ENCODE data around the gene ATP8A2. TPM values are rescaled to one million over a fixed set of nuclear protein-coding genes. Genes with fewer than 3 reads are reported as not detected.

Gene ATP8A2
- total RNA-seq, 2 experiments from 2014 or later, result 0.22 to 0.42 TPM

- Mint-ChIP-seq H3K4me1 (no peaks in the 10 kb centered on the region), H3K27ac (no peak overlapping the region), H3K9me3 (peaks cover 4% of the 10 kb centered on the region), H3K27me3 (peaks cover 4% of the 10 kb centered on the region), H3K36me3 (ENCODE audit: low read depth) (no peaks in the 10 kb centered on the region), H3K4me3 (no peak overlapping the region)
- DNase-seq, result no peak
- ChIA-PET CTCF (interaction anchor here (0.5 to 0.7 kb wide), 2 partner anchors 10 to 154 kb away, joined by 3 read pairs; no protein-coding TSS in a partner anchor), POLR2A (no interaction called here)
Observed at GRCh38 chr13:26030331-26030730, 658.6 kb downstream of the ATP8A2 start.

DNA sequence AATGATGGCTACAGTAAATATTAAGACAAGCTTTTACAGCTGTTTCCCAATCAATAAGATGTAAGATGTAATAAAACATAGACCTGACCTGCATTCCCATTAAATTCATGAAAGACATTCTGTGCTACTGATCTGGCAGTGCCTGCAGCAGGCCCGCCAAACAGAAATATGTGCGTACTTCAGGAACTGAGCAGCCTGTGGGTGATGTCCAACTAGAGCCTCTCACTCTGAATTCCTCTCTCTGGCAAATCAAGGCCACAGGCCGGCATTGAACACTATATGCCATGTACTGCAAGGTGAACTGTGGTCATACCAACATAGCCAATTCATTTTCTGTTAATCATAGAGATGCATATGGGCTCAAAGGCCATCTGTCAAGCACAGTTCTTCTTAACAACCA, 662.2 kb downstream of the ATP8A2 start:
- H3K27me3 Mint-ChIP-seq, result peaks cover 2% of the 10 kb centered on the region
- no peak overlapping the region for H3K27ac Mint-ChIP-seq
- H3K9me3 Mint-ChIP-seq, result peaks cover 4% of the 10 kb centered on the region
- H3K4me3 Mint-ChIP-seq, result no peak overlapping the region
- POLR2A ChIA-PET, result no interaction called here
- DNase-seq, result no peak
- CTCF ChIA-PET, result interaction anchor here (0.7 kb wide), 1 partner anchor 354 kb away, joined by 5 read pairs; no protein-coding TSS in a partner anchor
- H3K36me3 Mint-ChIP-seq (ENCODE audit: low read depth), result no peaks in the 10 kb centered on the region
- H3K4me1 Mint-ChIP-seq, result no peaks in the 10 kb centered on the region

DNA sequence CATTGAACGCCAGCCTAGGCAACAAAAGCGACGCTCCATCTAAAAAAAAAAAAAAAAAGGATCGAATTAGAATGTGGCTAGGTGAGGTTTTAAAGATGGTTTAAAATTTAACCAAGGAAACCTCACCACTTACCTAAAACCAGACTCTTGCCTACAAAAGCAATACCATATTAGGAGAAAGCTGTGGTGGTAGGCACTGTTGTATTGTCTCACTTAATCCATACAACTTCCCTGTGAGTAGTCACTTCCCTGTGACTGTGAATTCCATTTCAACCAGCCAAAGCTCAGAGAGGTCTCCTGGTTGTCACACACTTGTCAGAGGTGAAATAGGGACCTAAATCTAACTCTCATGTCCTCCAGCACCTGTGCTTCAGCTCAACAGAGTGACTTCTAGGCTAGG, 664.6 kb downstream of the ATP8A2 start:
- peaks cover 1% of the 10 kb centered on the region for H3K9me3 Mint-ChIP-seq
- H3K27me3 Mint-ChIP-seq, result peaks cover 2% of the 10 kb centered on the region
- H3K27ac Mint-ChIP-seq, result no peak overlapping the region
- no peaks in the 10 kb centered on the region for H3K4me1 Mint-ChIP-seq
- ChIA-PET CTCF (no interaction called here), POLR2A (no interaction called here)
- no peak for DNase-seq
- no peaks in the 10 kb centered on the region for H3K36me3 Mint-ChIP-seq (ENCODE audit: low read depth)
- no peak overlapping the region for H3K4me3 Mint-ChIP-seq

DNA sequence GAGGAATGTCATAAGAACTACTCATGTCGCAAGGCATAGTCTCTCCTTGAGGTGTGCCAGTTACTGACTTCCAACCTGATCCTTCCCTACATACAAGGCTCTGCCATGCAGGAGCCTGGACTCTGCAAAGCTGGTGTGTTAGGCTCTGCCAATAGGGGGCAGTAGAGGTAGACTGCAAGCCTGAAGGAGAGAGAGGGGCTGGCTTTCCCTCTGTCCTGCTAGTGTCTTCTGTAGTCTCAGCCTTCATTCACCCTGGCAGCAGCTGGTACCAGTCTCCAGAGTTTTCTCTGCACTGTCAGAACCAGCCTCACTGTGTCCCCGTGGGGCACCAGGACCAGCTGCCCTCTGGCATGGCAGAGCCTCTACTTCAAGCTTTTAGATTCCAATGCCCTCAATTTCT, 665.5 kb downstream of the ATP8A2 start:
- Mint-ChIP-seq H3K9me3 (no peaks in the 10 kb centered on the region), H3K4me3 (no peak overlapping the region), H3K27ac (no peak overlapping the region), H3K4me1 (no peaks in the 10 kb centered on the region), H3K27me3 (peaks cover 5% of the 10 kb centered on the region), H3K36me3 (ENCODE audit: low read depth) (no peaks in the 10 kb centered on the region)
- CTCF ChIA-PET, result no interaction called here
- POLR2A ChIA-PET, result interaction anchor here (0.7 kb wide), 1 partner anchor 309 kb away, joined by 3 read pairs; no protein-coding TSS in a partner anchor
- DNase-seq, result peak; percentile 27

DNA sequence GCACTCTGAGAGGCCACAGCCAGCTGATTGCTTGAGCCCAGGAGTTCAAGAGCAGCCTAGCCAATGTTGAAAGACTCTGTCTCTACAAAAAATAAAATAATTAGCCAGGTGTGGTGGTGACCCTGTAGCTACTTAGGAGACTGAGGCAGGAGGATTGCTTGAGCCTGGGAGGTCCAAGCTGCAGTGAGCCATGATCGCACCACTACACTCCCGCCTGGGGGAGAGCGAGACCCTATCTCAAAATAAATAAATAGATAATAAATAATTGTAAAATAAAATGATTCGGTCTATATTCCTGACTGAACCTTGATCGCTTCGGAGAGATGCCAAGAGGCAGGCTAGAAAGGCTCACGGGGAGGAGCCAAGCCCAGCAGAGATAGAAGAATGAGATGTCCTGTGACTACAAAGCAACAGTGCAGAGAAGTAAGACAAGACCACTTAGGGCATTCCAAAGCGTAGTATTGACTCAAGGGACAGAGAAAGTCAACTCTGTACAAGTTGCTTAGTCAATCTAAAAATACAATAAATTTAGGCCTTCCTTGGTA, 667.2 kb downstream of the ATP8A2 start:
- Mint-ChIP-seq H3K27me3 (peaks cover 6% of the 10 kb centered on the region), H3K9me3 (no peaks in the 10 kb centered on the region), H3K36me3 (ENCODE audit: low read depth) (no peaks in the 10 kb centered on the region), H3K27ac (no peak overlapping the region), H3K4me3 (no peak overlapping the region), H3K4me1 (no peaks in the 10 kb centered on the region)
- ChIA-PET CTCF (no interaction called here), POLR2A (no interaction called here)
- no peak for DNase-seq

DNA sequence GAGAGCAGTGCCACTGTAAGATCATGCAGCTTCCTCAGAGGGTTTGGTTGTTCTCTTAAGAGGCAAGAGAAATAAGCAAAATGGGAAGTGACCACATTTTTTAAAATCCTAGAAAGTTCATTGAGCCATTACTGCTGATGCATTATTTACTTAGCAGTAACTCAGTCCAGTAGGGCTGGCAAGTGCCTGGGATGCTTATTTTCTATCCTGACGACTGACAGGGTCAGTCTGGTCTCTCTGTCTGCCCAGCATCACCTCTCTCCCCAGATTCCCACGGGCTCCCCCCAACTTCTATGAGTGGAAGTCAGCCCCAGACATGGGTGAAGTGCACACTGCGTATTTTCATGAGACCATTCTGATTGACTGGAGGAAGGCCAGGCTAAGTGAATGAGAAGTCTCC, 669.7 kb downstream of the ATP8A2 start:
- no peak for DNase-seq
- no peak overlapping the region for H3K4me3 Mint-ChIP-seq
- ChIA-PET POLR2A (no interaction called here), CTCF (no interaction called here)
- peaks cover 7% of the 10 kb centered on the region for H3K27me3 Mint-ChIP-seq
- peaks cover 7% of the 10 kb centered on the region for H3K4me1 Mint-ChIP-seq
- H3K27ac Mint-ChIP-seq, result no peak overlapping the region
- no peaks in the 10 kb centered on the region for H3K36me3 Mint-ChIP-seq (ENCODE audit: low read depth)
- H3K9me3 Mint-ChIP-seq, result no peaks in the 10 kb centered on the region

DNA sequence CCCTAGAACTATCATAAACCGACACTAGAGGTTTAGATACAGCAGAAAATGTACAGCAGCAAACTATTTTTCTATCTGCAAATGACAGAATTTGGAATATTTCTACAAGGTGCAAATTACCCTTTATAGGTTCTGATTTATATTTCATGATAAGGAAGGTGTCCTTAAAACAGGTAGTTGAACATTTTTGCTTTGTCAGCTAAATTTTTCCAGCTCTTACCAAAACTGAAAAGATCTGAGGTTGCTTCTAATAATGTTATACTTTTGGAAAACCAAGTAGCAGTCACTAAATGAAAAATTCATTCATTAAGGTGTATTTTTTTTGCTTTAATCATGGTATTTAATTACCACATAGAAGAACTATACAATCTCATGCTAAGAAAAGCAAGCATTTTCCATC, 671.0 kb downstream of the ATP8A2 start:
- no peak for DNase-seq
- Mint-ChIP-seq H3K36me3 (ENCODE audit: low read depth) (no peaks in the 10 kb centered on the region), H3K4me1 (peaks cover 7% of the 10 kb centered on the region), H3K27ac (no peak overlapping the region), H3K9me3 (no peaks in the 10 kb centered on the region), H3K27me3 (peaks cover 11% of the 10 kb centered on the region), H3K4me3 (no peak overlapping the region)
- POLR2A ChIA-PET, result no interaction called here
- CTCF ChIA-PET, result interaction anchor here (0.6 kb wide), 1 partner anchor 12 kb away, joined by 3 read pairs; no protein-coding TSS in a partner anchor

GRCh38 chr13:26045142-26045541, 673.4 kb downstream of the ATP8A2 start:
- Mint-ChIP-seq H3K27ac (peak overlapping the region; percentile 20), H3K36me3 (ENCODE audit: low read depth) (no peaks in the 10 kb centered on the region), H3K9me3 (no peaks in the 10 kb centered on the region), H3K4me3 (no peak overlapping the region), H3K4me1 (peaks cover 13% of the 10 kb centered on the region), H3K27me3 (peaks cover 27% of the 10 kb centered on the region)
- no peak for DNase-seq
- CTCF ChIA-PET, result no interaction called here
- POLR2A ChIA-PET, result no interaction called here

DNA sequence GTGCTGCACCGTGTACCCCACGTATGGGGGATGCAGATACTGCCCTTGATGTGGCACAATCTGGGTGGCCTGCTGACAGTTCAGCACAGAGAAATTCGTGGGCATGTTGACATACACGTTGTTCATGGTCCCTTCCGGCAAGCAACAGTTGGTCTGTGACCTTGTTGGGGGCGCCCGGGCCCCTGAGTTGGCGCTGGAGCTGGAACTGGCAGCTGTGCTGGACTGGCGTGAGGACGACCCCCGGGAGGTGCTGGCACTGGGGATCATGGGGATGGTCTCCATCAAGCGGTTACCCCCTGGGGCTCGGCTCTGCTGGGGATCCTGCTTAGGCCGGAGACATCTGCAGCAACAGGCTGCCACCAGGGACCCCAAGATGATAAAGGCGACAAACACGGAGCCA, 674.9 kb downstream of the ATP8A2 start:
- POLR2A ChIA-PET, result no interaction called here
- CTCF ChIA-PET, result no interaction called here
- no peak for DNase-seq
- no peaks in the 10 kb centered on the region for H3K36me3 Mint-ChIP-seq (ENCODE audit: low read depth)
- no peak overlapping the region for H3K4me3 Mint-ChIP-seq
- H3K27ac Mint-ChIP-seq, result no peak overlapping the region
- H3K9me3 Mint-ChIP-seq, result no peaks in the 10 kb centered on the region
- H3K27me3 Mint-ChIP-seq, result peaks cover 33% of the 10 kb centered on the region
- H3K4me1 Mint-ChIP-seq, result peaks cover 13% of the 10 kb centered on the region

GRCh38 chr13:26047040-26047439, 675.3 kb downstream of the ATP8A2 start:
- ChIA-PET POLR2A (no interaction called here), CTCF (no interaction called here)
- no peak for DNase-seq
- Mint-ChIP-seq H3K27me3 (peaks cover 33% of the 10 kb centered on the region), H3K4me3 (no peak overlapping the region), H3K27ac (no peak overlapping the region), H3K36me3 (ENCODE audit: low read depth) (no peaks in the 10 kb centered on the region), H3K9me3 (no peaks in the 10 kb centered on the region), H3K4me1 (peaks cover 14% of the 10 kb centered on the region)

DNA sequence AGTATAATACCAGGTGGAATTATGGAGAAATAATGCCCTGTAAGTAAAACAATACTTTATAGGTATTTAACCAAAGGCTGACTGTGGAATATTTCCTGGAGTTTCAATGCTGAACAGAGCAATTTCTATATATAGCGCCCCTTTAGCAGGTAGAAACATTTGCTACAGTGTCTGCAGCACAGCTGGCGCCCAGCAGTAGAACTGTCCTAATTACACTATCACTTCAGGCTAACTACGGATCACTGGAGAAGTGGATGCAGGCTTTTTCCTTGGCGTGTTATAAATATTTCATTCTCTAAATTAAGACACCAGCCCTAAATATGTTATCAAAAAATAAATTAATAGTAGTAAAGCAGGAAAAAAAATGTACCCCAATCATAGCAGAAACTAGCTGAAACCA, 677.0 kb downstream of the ATP8A2 start:
- ChIA-PET POLR2A (no interaction called here), CTCF (no interaction called here)
- Mint-ChIP-seq H3K27me3 (peaks cover 43% of the 10 kb centered on the region), H3K4me3 (no peak overlapping the region), H3K9me3 (no peaks in the 10 kb centered on the region), H3K27ac (no peak overlapping the region), H3K4me1 (peaks cover 28% of the 10 kb centered on the region), H3K36me3 (ENCODE audit: low read depth) (no peaks in the 10 kb centered on the region)
- no peak for DNase-seq

GRCh38 chr13:26050568-26051230, 678.9 kb downstream of the ATP8A2 start:
- no peaks in the 10 kb centered on the region for H3K36me3 Mint-ChIP-seq (ENCODE audit: low read depth)
- H3K4me1 Mint-ChIP-seq, result peaks cover 26% of the 10 kb centered on the region
- H3K4me3 Mint-ChIP-seq, result peak overlapping the region; percentile 16
- POLR2A ChIA-PET, result no interaction called here
- no peaks in the 10 kb centered on the region for H3K9me3 Mint-ChIP-seq
- H3K27ac Mint-ChIP-seq, result no peak overlapping the region
- CTCF ChIA-PET, result no interaction called here
- peaks cover 51% of the 10 kb centered on the region for H3K27me3 Mint-ChIP-seq
- DNase-seq, result no peak

GRCh38 chr13:26051231-26051656, 679.5 kb downstream of the ATP8A2 start:
- no peaks in the 10 kb centered on the region for H3K36me3 Mint-ChIP-seq (ENCODE audit: low read depth)
- no peaks in the 10 kb centered on the region for H3K9me3 Mint-ChIP-seq
- H3K27ac Mint-ChIP-seq, result no peak overlapping the region
- peak overlapping the region; percentile 16 for H3K4me3 Mint-ChIP-seq
- POLR2A ChIA-PET, result no interaction called here
- CTCF ChIA-PET, result no interaction called here
- peaks cover 26% of the 10 kb centered on the region for H3K4me1 Mint-ChIP-seq
- no peak for DNase-seq
- peaks cover 57% of the 10 kb centered on the region for H3K27me3 Mint-ChIP-seq

Data from activated CD4-positive, alpha-beta T cell treated with anti-CD3 and anti-CD28 coated beads, Interleukin-2, amount 10 ng/mL, durations not matched to agents 7 days and 5 days (primary cell).